Mesendoderm (in vitro differentiated cells): Measurements from ENCODE around the gene SGPL1.
"Not testable (repeated sequence)": the region's sequence is repeated elsewhere in the genome, so short reads cannot be mapped to it uniquely, and the experiment has no call there.

Experiments
- DNase-seq: peaks from one replicate; pipeline ENCODE4 v3.0.0; 2013
- H2AK5ac ChIP-seq: 2 replicates; pipeline ENCODE4 v1.6.1; 2013; ENCODE audit warnings: low read length, inconsistent platforms
- H2BK120ac ChIP-seq: 2 replicates; pipeline ENCODE4 v1.6.1; 2013; ENCODE audit warnings: low read depth, mild to moderate bottlenecking, low read length, moderate library complexity, mixed read lengths
- H2BK15ac ChIP-seq: replicated peaks from 2 replicates; pipeline ENCODE4 v1.6.1; 2013; ENCODE audit warnings: low read depth, mild to moderate bottlenecking, moderate library complexity
- H2BK5ac ChIP-seq: 2 replicates; pipeline ENCODE4 v1.6.1; 2013; ENCODE audit warnings: low read length, inconsistent platforms
- H3K18ac ChIP-seq: 2 replicates; pipeline ENCODE4 v1.6.1; 2013; ENCODE audit warnings: mild to moderate bottlenecking, low read length, mixed read lengths
- H3K23ac ChIP-seq: one replicate; pipeline ENCODE4 v1.6.1; 2013; ENCODE audit warnings: low read length
- H3K27ac ChIP-seq: 2 replicates; pipeline ENCODE4 v1.5.1; 2013; ENCODE audit warnings: low read depth, mild to moderate bottlenecking, inconsistent platforms, low read length, moderate library complexity
- H3K27me3 ChIP-seq: 2 replicates; pipeline ENCODE4 v1.6.1; 2013; ENCODE audit warnings: low read length, control low read depth, mild to moderate bottlenecking, inconsistent platforms; ENCODE audit not compliant: insufficient read depth, poor library complexity
- H3K36me3 ChIP-seq: 2 replicates; pipeline ENCODE4 v1.6.1; 2013; ENCODE audit warnings: low read length, inconsistent platforms; ENCODE audit not compliant: control insufficient read depth, insufficient read depth
- H3K4ac ChIP-seq: one replicate; pipeline ENCODE4 v1.6.1; 2013; ENCODE audit warnings: low read depth, mild to moderate bottlenecking, low read length, moderate library complexity
- H3K4me1 ChIP-seq: 2 replicates; pipeline ENCODE4 v1.6.1; 2013; ENCODE audit warnings: low read depth, low read length, inconsistent platforms; ENCODE audit not compliant: control insufficient read depth
- H3K4me2 ChIP-seq: 2 replicates; pipeline ENCODE4 v1.6.1; 2013; ENCODE audit warnings: low read length
- H3K4me3 ChIP-seq: 2 replicates; pipeline ENCODE4 v1.5.1; 2013; ENCODE audit warnings: mild to moderate bottlenecking, low read length
- H3K56ac ChIP-seq: one replicate; pipeline ENCODE4 v1.6.1; 2013; ENCODE audit warnings: low read length
- H3K79me1 ChIP-seq: 2 replicates; pipeline ENCODE4 v1.6.1; 2013; ENCODE audit warnings: low read length, inconsistent platforms
- H3K79me2 ChIP-seq: 2 replicates; pipeline ENCODE4 v1.6.1; 2013; ENCODE audit warnings: mild to moderate bottlenecking, low read length; ENCODE audit not compliant: control insufficient read depth, insufficient read depth
- H3K9ac ChIP-seq: 2 replicates; pipeline ENCODE4 v1.6.1; 2013; ENCODE audit warnings: low read length, inconsistent platforms
- H4K5ac ChIP-seq: one replicate; pipeline ENCODE4 v1.6.1; 2013; ENCODE audit warnings: low read length
- H4K8ac ChIP-seq: one replicate; pipeline ENCODE4 v1.6.1; 2013; ENCODE audit warnings: low read depth, mild to moderate bottlenecking, control low read depth, low read length, moderate library complexity
- WGBS: extraction: QIAGEN DNeasy Blood & Tissue Kit; methylation state at CpG from one replicate; pipeline ENCODE4 v1.1.7; 2013; ENCODE audit warnings: low lambda C conversion rate, missing lambda C conversion rate; ENCODE audit not compliant: insufficient coverage; ENCODE audit errors: extremely low coverage; 5-methylcytosine and 5-hydroxymethylcytosine counted together

The SGPL1 gene

DNA sequence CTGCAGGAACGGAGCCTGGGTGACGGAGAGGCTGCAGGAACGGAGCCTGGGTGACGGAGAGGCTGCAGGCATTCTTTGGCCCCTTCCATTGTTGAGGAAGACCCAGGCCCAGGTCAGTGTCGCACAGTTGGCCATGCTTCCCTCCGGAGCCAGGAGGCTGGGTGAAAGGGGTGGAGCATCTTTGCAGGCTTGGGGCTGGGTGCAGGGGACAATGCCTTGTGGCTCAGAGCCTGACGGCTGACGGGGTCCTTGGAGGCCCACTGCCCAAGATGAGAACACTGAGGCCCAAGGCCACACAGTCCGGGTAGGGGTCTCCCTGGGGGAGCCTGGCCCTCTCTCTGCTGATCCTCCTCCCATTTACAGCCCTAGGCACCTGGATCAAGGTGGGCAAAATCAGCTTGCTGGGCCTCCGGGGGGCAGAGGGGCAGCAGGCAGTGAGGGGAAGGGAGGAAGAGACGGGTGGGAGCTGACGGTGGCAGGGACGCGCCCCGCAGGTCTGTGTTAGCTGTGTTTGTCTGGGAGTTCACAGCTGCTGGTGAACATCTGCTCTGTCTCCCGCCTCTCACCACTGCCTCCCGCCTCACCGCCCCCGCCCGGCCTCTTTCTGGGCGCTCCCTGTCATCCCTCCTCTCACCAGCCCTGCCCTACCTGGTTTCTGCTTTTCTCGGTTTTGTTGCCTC is 103.2 kb downstream of the SGPL1 start:
- WGBS, result no CpG with 5 or more reads among the region's 22 CpGs
- H3K9ac ChIP-seq, result no peak overlapping the region

DNA sequence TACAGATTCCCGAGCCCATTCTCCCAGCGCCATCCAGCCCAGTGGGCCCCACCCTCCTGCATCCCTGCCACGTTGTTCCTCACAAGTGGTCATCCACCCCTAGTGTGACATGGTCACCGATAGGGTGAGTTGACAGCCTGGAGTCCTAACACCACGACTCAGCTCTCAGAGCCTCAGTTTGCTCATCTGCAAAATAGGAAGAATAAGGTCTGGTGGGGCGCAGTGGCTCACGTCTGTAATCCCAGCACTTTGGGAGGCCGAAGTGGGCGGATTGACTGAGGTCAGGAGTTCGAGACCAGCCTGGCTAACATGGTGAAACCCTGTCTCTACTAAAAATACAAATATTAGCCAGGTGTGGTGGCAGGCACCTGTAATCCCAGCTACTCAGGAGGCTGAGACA is 104.2 kb downstream of the SGPL1 start:
- H3K9ac ChIP-seq, H3K23ac ChIP-seq, H4K5ac ChIP-seq, H2BK5ac ChIP-seq, H3K56ac ChIP-seq, H3K4ac ChIP-seq, H3K79me2 ChIP-seq, H2BK120ac ChIP-seq, DNase-seq, H3K27ac ChIP-seq, H3K4me3 ChIP-seq, H3K79me1 ChIP-seq, H3K36me3 ChIP-seq, H4K8ac ChIP-seq, H3K4me2 ChIP-seq, H3K27me3 ChIP-seq, H3K18ac ChIP-seq, H3K4me1 ChIP-seq, H2AK5ac ChIP-seq, H2BK15ac ChIP-seq: not testable (repeated sequence)
- no CpG with 5 or more reads among the region's 10 CpGs for WGBS

More for the DNA sequence above, 103.2 kb downstream of the SGPL1 start:
- H3K27me3 ChIP-seq, result no peaks in the 10 kb centered on the region
- H3K79me1 ChIP-seq, result no peaks in the 10 kb centered on the region
- no peak overlapping the region for H3K4me3 ChIP-seq
- H3K79me2 ChIP-seq, result no peaks in the 10 kb centered on the region
- no peak overlapping the region for H4K5ac ChIP-seq
- H2BK120ac ChIP-seq, result no peak overlapping the region
- no peak overlapping the region for H3K23ac ChIP-seq
- H4K8ac ChIP-seq, result no peak overlapping the region
- no peaks in the 10 kb centered on the region for H3K4me1 ChIP-seq
- no peak overlapping the region for H3K56ac ChIP-seq
- no peak overlapping the region for H2BK5ac ChIP-seq
- no peak overlapping the region for H3K4ac ChIP-seq
- no peak overlapping the region for H3K4me2 ChIP-seq
- no peaks in the 10 kb centered on the region for H3K36me3 ChIP-seq
- H3K27ac ChIP-seq, result no peak overlapping the region
- H2BK15ac ChIP-seq, result no peak overlapping the region
- H2AK5ac ChIP-seq, result no peak overlapping the region
- DNase-seq, result no peak
- H3K18ac ChIP-seq, result no peak overlapping the region

DNA sequence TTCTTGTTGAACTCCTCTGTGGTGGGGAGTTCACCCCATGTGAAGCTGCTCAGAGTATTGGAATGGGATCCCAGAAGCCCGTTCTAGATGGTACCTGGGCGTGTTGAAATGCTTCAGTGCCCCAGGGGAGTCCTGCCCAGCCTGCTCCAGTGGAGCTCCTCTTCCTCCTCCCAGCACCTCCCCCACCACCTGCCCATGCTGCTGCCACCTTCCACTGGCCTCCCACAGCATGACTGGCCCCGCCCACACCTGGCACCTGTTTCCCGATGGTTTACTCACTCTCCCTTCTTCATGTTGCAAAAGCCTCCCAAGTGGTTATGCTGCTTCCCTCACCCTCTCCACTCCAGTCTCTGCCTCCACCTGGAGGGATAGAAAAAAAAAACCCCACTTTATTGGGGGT is 104.8 kb downstream of the SGPL1 start:
- Histone ChIP-seq H3K79me1 (no peaks in the 10 kb centered on the region), H3K4ac (no peak overlapping the region), H2BK15ac (no peak overlapping the region), H3K4me2 (no peak overlapping the region), H3K36me3 (no peaks in the 10 kb centered on the region), H4K5ac (no peak overlapping the region), H3K4me3 (no peak overlapping the region), H2AK5ac (no peak overlapping the region), H2BK5ac (no peak overlapping the region), H4K8ac (no peak overlapping the region), H3K27me3 (no peaks in the 10 kb centered on the region), H3K9ac (no peak overlapping the region), H3K18ac (no peak overlapping the region), H3K4me1 (no peaks in the 10 kb centered on the region), H3K79me2 (no peaks in the 10 kb centered on the region), H2BK120ac (no peak overlapping the region), H3K56ac (no peak overlapping the region), H3K23ac (no peak overlapping the region), H3K27ac (no peak overlapping the region)
- no CpG with 5 or more reads among the region's 4 CpGs for WGBS
- DNase-seq, result no peak

DNA sequence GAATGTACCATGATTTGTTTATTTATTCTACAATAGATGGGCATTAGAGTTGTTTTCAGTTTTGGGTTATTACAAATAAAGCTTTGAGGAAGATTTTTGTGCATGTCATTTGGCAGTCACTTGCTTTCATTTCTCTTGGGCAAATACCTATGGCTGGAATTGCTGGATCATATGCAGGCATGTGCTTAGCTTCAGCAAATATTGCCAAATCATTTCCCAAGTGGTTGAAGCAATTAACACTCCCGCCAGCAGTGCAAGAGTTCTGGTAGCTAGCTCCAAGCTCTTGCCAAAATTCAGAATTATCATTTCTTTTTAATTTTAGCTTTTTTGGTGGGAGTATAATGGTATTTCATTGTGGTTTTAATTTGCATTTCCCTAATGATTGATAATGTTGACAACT is 105.5 kb downstream of the SGPL1 start:
- no peak overlapping the region for H3K4me2 ChIP-seq
- H3K27ac ChIP-seq, result no peak overlapping the region
- H3K36me3 ChIP-seq, result no peaks in the 10 kb centered on the region
- no peak overlapping the region for H4K5ac ChIP-seq
- no peaks in the 10 kb centered on the region for H3K79me1 ChIP-seq
- no peak for DNase-seq
- no peak overlapping the region for H3K56ac ChIP-seq
- no peak overlapping the region for H3K23ac ChIP-seq
- no peak overlapping the region for H2AK5ac ChIP-seq
- H3K18ac ChIP-seq, result no peak overlapping the region
- no peak overlapping the region for H3K9ac ChIP-seq
- no peak overlapping the region for H2BK15ac ChIP-seq
- WGBS, result no CpG with 5 or more reads among the region's 1 CpG
- no peaks in the 10 kb centered on the region for H3K79me2 ChIP-seq
- H3K4me3 ChIP-seq, result no peak overlapping the region
- H4K8ac ChIP-seq, result no peak overlapping the region
- H2BK120ac ChIP-seq, result no peak overlapping the region
- no peak overlapping the region for H3K4ac ChIP-seq
- H2BK5ac ChIP-seq, result no peak overlapping the region
- H3K4me1 ChIP-seq, result no peaks in the 10 kb centered on the region
- H3K27me3 ChIP-seq, result no peaks in the 10 kb centered on the region

DNA sequence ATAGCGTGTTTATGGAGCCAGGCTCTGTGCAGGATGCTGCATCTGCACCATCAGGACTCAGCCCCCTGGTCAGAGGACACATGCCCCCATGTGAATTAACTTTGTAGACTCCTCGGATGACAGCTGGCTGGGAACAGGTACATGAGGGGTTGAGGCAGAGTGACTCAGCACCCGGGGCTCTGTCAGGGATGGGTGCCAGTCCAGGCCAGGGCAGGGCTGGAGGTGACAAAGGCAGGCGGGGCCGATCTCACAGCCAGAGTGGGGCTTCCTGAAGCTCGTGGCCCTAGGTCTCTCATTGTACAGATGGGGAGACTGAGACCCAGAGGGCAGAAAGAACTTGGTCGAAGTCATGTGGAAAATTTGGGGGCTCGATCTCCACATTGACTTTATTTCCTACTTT is 107.9 kb downstream of the SGPL1 start:
- no peak overlapping the region for H2AK5ac ChIP-seq
- H3K9ac ChIP-seq, result no peak overlapping the region
- no peak overlapping the region for H3K27ac ChIP-seq
- H2BK15ac ChIP-seq, result no peak overlapping the region
- H3K79me2 ChIP-seq, result no peaks in the 10 kb centered on the region
- no peak for DNase-seq
- no peak overlapping the region for H3K23ac ChIP-seq
- H3K4ac ChIP-seq, result no peak overlapping the region
- WGBS, result no CpG with 5 or more reads among the region's 8 CpGs
- H2BK5ac ChIP-seq, result no peak overlapping the region
- no peak overlapping the region for H2BK120ac ChIP-seq
- H3K36me3 ChIP-seq, result no peaks in the 10 kb centered on the region
- H4K5ac ChIP-seq, result no peak overlapping the region
- H3K4me1 ChIP-seq, result no peaks in the 10 kb centered on the region
- H3K4me3 ChIP-seq, result no peak overlapping the region
- no peak overlapping the region for H3K18ac ChIP-seq
- no peaks in the 10 kb centered on the region for H3K27me3 ChIP-seq
- H3K79me1 ChIP-seq, result no peaks in the 10 kb centered on the region
- no peak overlapping the region for H3K4me2 ChIP-seq
- no peak overlapping the region for H3K56ac ChIP-seq
- no peak overlapping the region for H4K8ac ChIP-seq
